Measurements from ENCODE around the gene ELAVL2.
"Not testable (repeated sequence)": the region's sequence is repeated elsewhere in the genome, so short reads cannot be mapped to it uniquely, and the experiment has no call there.

Gene ELAVL2

DNA sequence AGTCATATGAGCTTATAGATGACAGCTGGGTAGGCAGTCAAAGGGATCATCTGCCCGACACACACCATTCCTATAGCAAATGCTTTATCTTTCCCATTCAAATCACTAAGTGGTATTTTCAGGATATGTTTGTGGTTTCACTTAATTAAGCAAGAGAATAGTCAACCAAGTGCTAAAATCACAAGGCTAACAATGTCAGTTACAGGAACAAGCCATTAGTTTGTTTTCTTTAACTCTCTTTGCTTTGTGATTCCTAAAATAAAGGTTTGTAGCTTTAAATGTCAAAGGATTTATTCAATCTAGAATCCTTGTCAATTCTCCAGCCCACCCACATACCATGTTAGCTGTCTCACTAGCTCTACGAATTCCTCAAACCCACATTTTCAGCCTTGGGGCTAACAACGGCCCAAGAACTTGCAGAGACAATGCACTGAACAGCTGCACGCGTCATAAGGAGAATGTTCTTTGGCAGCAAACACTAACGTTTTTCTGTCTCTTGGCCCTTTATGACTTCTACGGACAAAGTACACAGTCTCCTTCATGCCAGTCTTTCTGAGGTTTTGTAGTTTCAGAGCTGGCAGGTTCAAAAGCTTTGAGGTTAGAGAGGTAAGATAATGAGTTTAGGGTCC is 56.6 kb downstream of the ELAVL2 start:
- DNase-seq (ENCODE audit: low read depth) = no peak

DNA sequence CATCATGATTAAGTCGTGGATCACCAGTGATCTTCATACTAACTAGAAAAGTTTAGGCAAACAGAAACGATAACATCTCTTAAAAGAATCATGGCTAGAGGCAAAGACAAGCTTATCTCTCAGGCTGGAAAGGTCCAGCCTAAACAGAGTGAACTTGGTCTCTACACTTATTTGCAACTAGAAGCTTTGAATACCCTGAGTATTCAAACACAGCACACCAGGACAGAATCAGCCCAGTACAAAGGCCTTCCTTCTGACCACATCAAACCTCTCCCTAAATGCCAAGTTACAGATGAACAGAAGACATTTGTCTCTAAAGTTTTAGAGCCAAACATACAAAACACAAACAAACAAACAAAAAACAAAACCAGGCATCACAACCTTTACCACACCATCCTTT is 57.2 kb downstream of the ELAVL2 start:
- DNase-seq (ENCODE audit: low read depth) = no peak

DNA sequence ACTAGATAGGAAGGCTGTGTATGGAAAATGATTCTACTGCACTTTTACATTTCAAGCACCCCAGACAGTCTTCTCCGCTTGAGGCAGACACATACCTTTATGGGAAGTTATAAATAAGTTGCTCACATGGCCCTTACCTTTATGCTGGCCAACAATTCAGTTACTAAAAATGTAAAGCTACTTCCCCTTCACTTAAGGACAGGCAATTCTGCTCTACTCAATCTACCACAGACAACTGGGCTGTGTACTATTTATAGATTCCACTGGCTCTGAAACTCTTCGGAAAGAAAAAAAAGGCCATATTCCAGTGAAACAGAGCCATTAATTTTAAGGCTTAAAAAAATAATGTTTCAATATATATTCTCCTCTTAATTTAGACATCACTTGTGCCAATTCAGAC is 59.4 kb downstream of the ELAVL2 start:
- DNase-seq (ENCODE audit: low read depth) = no peak

DNA sequence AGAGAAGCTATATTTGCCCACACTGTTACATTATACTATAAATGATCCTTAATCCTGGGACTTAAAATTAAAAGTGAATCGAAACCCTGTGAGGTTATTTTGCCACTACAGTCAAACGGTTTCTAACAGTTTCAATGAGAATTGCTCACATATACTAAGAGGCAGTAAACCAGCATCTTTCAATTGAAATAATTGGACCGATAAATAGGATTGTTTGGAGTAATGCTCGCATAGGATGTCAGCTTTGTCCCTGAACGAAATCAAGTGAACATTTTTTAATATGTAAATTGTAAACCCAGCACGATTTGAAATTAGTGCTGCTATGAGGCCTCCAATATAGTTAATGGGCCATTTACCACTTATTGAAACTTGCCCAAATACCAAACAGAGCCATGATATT is 60.5 kb downstream of the ELAVL2 start:
- DNase-seq (ENCODE audit: low read depth) = no peak

DNA sequence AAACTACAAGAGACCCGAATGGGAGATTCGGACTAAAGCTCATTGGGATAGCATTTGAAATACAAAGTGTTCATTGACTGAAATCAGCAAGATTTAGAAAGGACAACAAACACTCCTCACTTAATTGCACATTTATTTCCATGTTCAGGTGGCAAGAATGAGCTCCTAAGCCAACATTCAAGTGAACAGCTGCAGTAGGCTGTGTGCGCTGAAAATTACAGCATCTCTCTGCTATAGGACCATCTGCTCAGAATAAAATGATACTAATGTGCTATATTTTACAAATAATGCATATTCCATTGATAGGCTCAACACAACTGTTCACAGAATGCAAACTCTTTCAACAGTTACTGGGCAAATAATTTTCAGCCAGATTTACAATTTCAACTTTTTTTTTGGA is 61.8 kb downstream of the ELAVL2 start:
- DNase-seq (ENCODE audit: low read depth) = no peak

DNA sequence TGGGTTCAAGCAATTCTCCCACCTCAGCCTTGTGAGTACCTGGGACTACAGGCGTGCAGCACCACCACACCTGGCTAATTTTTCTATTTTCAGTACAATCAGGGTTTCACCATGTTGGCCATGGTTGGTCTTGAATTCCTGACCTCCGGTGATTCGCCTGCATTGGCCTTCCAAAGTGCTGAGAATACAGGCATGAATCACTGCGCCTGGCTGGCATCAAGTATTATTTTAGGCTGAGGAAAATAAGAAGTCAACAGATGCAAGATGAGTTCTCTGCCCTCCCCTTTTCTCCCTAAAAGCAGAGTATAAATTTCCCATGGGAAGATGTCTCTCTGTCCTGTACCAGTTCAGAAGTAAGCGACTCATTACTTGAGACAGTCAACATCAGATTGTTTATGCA is 71.5 kb downstream of the ELAVL2 start:
- no peak for DNase-seq (ENCODE audit: low read depth)

DNA sequence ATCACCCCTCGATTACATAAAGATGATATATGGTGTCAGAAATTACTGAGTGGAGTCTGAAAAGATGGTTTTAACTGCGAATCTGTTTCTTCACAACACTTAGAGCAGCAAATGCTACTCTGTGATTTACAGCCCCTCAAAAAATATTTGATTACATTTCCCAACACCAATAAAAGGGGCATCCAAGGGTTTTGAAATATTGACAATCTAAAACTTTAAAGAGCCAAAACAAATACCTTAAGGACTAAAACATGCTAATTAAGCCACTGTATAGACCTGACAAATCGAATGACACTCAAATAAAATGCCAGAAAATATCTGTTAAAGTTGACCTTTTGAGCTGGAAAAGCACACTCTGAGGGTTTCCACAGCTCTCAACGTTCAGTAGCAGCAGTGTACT is 73.2 kb downstream of the ELAVL2 start:
- no peak for DNase-seq (ENCODE audit: low read depth)

DNA sequence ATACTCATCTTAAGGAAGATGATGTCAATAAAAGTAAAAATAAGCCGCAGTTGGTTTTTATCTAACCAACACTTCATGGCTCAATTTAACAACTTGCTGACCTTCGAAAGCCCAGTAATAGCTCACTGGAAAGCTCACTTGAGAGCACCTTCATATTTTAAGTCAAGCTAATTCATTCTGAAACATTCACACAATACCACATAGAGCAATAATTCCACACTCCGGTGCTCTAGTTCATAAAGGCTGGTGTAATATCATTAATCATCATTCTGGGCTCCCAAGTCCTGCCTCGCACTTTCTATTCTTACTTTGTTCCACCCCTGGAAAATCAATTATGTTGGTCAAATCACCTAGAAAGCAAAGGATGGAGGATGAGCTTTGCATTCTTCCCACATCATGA is 74.4 kb downstream of the ELAVL2 start:
- DNase-seq (ENCODE audit: low read depth) = no peak

DNA sequence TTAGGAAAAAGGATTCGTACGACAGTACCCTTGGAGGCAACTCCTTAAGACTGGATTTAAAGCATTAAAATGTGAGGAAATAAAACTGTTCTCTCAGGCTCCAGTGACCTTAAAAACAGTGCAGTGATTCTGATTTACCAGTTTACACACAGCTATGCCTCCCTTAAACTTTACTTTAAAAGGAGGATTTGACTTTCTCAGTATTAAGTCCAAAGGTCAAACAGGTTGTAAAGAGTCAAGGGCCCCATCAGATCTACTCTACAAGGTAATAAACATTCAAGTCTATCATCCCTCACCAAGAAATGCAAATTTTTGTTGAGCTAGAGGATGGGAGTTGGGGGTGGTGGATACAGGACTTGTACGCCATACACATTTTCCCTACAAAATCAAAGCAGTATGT is 75.2 kb downstream of the ELAVL2 start:
- DNase-seq (ENCODE audit: low read depth) = no peak

DNA sequence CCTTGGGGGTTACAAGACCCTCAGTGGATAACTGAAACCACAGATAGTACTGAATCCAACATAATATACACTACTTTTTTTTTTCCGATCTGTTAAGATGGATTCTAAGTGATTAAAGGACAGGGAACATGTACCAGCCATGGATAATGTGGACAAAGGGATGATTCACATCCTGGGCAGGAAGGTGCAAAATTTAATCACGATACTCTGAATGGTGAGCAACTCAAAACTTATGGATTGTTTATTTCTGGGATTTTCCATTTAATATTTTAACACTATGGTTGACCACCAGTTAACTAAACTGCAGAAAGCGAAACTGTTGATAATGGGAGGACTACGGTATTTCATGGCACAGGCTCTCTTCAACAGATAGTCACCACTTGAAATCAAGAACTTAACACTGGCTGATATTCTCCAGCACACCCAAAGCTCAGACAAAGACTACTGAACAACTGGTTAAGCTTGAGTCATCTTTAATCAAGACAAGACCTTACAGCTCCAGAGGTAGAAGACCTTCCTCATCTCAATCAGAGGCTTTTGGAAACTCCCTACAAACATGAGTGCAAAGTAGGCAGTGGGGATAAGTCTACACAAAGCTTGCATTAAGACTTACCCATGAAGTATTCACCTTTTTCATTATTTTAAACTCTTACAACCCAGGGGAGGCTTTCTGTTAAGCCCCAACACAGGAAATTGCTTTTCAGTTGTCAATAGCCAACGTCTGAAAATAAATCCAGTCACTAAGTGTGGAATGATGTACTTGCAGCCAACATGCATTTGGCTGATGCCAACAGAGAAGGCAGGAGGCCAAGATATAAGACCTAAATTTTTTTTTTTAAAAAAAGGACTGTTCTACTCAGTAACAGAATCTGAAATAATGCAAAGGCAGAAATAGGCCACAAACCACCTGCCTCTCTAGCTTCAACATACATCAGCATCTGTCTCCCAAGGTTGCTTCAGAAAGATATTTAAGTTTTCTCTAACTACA is 78.7 kb downstream of the ELAVL2 start:
- no peak for DNase-seq (ENCODE audit: low read depth)

DNA sequence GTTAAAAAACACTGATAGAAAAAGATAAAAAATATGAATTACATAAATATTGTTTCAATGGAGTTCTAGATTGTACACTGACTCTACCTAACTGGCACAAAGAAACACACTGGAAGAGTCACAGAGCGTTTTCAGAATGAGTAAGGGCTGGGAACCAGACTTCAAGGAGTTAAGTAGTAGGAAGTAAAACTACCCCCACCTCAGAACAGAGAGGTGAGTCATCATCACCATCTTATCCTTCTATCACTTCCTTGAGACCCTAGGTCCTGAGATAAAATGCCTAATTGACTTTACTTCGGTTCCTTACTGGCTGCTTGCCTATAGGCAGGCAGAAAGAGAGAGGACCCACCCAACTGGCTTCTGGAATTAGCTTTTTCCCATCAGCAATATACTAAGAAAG is 79.7 kb downstream of the ELAVL2 start:
- DNase-seq (ENCODE audit: low read depth) = no peak

DNA sequence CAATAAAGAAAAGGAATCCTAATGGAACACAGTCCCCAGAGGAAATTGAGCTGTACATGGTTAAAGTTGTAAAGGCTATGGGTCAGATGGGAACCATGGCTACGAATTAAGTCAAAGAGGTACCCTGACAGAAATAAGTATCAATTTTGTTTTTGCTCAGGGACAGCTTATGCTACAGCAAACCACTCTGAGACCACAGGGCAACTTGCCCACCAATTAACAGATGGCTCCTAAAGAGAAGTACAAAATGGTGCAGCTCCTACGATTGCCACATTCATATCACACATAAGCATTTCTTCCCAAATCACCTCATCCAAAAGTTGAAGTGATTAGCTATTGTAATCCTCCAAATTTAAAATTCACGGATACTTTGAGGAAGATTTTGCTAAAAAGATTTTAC is 83.0 kb downstream of the ELAVL2 start:
- DNase-seq (ENCODE audit: low read depth) = no peak

DNA sequence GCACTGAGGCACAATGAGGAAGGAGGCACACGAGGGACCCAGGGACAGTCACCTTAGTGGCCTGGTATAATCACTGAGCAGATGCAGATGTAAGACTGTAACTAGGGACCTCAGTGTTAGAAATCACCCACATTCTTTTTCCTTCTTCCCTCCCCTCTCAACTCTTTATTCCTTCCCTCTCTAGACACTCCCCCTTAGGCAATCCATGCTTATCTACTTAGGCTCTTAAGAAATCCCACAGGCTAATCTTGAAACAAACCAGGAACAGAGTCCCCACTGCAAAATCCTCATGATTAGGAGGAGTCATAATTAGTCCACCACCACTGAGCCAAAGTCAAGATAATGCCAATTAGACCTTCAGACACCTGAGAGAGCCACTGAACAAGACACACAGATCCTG is 84.7 kb downstream of the ELAVL2 start:
- DNase-seq (ENCODE audit: low read depth) = no peak

DNA sequence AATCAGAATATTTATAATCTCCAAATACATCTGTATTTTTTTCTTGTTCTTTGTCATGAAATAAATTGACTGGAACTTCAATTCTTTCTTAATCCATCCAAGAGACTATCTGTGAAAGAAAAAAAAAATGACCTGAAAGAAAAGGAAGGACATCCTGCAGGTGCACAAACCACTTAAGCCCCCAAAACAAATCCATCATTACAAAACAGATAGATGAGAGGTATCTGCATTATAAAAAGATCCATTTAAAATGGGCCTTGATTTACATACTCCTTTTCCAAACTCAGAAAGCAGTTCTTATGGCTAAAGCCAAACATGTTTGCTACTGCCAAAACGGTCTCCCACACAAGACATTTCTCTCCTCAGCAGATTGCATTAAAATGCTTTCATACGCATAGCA is 85.5 kb downstream of the ELAVL2 start:
- DNase-seq (ENCODE audit: low read depth) = no peak

DNA sequence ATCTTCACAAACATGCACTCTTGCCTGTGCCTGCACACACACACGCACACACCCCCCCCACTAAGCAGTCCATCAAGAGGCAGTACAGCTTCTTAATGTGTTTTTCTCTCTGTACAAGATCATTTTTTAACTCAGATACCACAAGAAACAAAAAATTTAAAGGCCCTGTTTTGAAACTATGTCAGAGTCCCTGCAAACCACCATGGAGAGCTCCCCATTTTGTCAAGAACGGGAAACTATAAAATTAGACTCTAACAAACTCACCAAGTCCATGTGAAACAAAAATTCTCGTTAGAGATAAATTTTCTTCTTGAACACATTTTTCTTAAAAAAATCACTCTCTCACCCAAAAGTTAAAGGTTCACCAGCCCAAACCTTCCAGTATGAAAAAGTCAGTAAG is 86.3 kb downstream of the ELAVL2 start:
- DNase-seq (ENCODE audit: low read depth) = no peak

DNA sequence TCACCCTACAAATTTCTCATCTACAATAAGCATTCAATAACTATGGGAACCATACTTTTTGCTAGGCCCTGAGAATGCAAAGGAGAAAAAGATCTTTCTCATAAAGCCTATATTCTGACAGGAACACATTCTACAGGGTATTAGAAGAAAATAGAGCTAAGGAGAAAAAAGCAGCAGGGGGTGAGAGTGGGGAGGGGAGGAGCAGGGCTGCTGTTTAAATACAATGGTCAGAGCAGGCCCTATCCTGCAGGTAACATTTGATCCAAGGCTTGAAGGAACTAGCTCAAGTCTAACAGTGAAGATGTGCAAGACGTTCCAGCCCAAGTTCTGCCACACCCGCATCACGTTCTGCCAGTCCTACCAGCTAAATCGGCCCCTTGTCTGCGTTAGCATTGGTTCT is 89.7 kb downstream of the ELAVL2 start:
- DNase-seq (ENCODE audit: low read depth) = no peak

DNA sequence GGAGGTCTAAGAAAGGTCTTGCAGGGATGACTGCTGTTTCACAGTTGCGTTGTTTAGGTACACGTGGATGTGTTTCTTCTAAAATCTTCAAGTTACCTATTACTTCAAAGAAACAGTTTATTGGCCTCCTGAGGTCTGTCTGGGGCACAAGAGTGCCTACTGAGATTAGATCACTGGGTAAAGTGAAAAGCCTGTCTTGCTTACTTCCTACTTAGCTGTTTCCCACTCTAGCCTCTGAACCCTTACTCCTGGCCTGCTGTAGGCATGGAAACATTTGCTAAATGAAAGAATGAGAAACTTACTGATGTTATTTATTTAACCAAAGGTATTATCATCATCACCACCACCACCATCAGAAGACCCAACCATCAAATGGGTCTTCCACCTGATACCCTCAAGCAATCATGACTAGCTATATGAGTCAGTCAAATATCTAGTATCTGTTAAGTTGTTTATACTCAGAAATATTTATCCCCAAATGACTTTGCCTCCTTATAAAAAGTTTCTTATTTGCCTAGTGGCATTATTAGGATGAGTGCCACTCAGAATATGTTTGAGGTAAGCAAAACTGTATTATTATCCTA is 92.5 kb downstream of the ELAVL2 start:
- no peak for DNase-seq (ENCODE audit: low read depth)

DNA sequence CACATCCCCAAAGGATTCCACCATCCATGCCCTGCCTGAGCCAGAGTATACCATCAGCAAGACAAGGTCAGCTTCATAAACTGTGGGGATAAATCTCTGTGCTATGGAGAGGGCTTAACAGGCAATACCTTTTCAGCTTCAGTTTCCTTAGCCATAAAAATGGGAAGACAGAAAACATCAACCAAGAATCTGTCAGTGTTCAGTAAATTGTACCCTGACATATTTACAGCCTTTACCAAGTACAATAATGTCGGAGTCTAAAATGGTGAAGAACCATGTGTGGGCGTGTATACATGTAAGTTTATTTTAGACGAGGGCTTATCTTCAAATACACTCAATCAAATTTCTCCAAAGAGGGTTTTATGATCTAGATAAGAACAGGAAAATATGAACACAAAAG is 94.7 kb downstream of the ELAVL2 start:
- DNase-seq (ENCODE audit: low read depth) = no peak

DNA sequence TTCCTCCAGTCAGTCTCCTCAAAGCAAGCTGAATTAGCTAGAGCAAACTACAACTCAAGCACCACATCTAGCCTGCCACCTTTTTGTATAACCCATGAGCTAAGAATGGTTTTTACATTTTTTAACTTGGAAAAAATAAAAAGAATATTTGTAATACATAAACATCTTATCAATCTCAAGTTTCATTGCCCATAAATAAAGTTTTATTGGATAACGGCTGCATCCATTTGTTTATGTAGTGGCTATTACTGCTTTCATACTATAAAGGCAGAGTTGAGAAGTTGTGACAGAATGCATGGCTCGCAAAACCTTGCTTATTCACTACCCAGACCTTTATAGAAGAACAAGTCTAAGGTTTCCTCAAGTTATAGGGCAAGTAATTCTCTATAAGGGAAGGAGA is 95.7 kb downstream of the ELAVL2 start:
- no peak for DNase-seq (ENCODE audit: low read depth)

DNA sequence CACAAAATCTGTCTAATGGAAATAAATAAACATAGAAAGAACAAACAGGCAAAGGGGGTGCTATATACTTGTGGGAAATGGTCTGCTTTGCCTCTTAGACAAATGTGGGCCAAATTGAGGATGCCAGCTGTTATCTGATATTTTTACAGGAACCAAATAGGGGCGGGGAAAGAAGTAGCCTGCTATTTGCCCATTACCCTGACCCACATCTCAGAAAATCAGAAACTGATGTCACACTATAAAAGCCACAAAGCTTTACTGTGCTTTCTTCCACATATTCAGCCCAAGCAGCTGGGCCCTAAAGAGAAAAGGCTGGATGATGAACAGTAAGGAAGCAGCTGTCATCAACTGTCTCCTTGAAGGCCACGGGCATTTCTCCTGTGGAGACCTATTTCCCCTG is 97.3 kb downstream of the ELAVL2 start:
- no peak for DNase-seq (ENCODE audit: low read depth)

DNA sequence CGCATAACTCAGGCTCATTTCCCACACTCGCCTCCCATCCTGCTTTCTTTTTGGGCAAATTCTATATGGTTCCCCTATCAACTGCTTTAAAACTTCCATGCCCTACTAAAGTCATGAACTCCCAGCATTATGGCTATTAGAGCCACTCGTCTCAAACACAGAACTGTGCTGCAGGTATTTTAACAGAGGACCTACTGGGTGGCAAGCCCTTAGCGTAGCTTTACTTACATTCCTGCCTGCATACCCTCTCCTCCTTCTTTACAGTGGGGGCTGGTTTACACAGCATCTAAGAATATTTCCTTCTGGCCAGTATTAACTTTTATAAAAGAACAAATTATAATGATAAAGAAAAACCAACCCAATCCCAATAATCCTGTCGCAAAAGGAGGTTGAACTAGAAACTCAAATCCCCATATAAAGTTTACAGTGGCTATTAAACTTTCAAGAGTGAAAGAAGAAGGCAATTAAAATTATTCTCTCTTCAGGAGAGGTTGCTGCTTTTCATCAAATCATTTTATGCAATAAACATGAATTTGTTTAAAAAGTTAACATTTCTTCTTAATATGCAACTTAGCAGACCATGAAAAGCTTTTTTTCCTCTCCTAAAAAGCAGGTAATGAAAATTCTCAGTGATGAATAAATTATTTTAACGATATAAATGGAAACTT is 100.6 kb downstream of the ELAVL2 start:
- no peak for DNase-seq (ENCODE audit: low read depth)

DNA sequence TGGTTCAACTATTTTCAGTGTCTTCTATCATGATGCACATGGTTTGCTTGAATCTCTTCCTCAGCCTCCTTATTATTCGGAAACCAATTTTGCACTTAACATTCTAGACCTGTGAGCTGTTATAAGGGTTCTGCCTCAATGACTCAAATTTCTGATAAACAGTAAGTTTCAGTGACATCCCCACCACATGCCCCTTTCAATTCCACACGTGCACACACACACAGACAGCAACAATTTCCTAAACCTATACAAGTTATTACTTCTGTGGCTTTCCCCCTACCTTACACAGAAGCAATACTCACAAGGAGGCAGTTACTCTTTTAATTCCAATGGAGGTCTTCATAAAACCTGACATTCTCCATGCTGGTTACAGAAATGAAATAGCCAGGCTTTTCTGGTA is 102.4 kb downstream of the ELAVL2 start:
- DNase-seq (ENCODE audit: low read depth) = no peak

DNA sequence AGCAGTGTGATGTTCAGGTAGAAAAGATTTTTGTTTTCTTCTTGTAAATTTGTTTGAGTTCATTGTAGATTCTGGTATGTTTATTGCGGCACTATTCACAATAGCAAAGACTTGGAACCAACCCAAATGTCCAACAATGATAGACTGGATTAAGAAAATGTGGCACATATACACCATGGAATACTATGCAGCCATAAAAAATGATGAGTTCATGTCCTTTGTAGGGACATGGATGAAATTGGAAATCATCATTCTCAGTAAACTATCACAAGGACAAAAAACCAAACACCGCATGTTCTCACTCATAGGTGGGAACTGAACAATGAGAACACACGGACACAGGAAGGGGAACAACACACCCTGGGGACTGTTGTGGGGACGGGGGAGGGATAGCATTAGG is 103.0 kb downstream of the ELAVL2 start:
- not testable (repeated sequence) for DNase-seq (ENCODE audit: low read depth)
